ENCODE results near the gene RNF180. TPM values are rescaled to one million over a fixed set of nuclear protein-coding genes. Genes with fewer than 3 reads are reported as not detected.

Gene RNF180
- total RNA-seq, 1 donor from 2014 or later, result 14.0 TPM

DNA sequence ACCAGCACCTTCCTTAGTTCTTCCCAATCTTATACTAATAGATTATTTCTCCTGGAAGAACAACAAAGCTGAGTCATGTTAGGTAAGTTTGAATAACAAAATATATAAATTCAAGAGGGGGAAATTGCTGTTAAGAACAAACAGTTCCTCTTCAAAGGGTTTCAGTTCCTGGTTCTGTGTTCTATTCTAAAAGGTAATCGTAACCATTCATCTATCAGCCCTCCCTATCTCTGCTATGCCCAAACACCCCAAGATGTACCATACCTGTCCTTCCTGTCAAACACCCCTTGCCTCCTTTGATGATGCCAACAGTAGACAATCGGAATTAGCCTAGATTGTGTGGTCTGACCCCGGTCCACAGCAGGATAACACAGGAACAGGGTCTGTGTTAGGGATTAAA, 4.2 kb upstream of the RNF180 start:
- TF ChIP-seq POLR2A (IDR thresholded peaks at IDR 0.05), result no peak
- TF ChIP-seq POLR2AphosphoS5 (IDR thresholded peaks at IDR 0.05; ENCODE audit: insufficient read depth in 1 of 2, low read depth in 1 of 2), result no peak
- TF ChIP-seq, protein P1, sequence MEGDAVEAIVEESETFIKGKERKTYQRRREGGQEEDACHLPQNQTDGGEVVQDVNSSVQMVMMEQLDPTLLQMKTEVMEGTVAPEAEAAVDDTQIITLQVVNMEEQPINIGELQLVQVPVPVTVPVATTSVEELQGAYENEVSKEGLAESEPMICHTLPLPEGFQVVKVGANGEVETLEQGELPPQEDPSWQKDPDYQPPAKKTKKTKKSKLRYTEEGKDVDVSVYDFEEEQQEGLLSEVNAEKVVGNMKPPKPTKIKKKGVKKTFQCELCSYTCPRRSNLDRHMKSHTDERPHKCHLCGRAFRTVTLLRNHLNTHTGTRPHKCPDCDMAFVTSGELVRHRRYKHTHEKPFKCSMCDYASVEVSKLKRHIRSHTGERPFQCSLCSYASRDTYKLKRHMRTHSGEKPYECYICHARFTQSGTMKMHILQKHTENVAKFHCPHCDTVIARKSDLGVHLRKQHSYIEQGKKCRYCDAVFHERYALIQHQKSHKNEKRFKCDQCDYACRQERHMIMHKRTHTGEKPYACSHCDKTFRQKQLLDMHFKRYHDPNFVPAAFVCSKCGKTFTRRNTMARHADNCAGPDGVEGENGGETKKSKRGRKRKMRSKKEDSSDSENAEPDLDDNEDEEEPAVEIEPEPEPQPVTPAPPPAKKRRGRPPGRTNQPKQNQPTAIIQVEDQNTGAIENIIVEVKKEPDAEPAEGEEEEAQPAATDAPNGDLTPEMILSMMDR (IDR thresholded peaks at IDR 0.05), result no peak
- no peak for DNase-seq (ENCODE audit: extremely low spot score in 2 of 2)
- Histone ChIP-seq H3K4me1 (no peaks in the 10 kb centered on the region), H3K4me3 (no peak overlapping the region), H3K9me3 (no peaks in the 10 kb centered on the region), H3K36me3 (no peaks in the 10 kb centered on the region), H3K27ac (no peak overlapping the region), H3K27me3 (no peaks in the 10 kb centered on the region)
- intact Hi-C loops (cut with DNase I), result no loop called here

DNA sequence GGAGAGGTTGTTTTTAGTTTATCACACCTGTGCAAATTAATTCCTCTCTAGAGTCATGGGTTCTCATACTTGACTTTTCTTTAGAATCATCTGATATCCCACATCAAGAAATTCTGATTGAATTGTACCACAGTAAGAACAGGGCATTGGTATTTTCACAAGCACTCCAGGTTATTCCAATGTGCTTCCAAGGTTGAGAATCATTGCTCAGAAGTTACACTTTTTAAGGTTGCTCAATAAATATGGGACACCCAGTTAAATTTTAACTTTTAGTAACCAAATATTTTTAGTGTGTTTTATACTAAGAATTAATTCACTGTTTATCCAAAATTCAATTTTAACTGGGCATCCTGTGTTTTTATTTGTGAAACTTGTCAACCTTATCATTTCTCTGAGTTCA, 2.5 kb upstream of the RNF180 start:
- Histone ChIP-seq H3K27me3 (no peaks in the 10 kb centered on the region), H3K27ac (no peak overlapping the region), H3K4me1 (peaks cover 10% of the 10 kb centered on the region), H3K4me3 (no peak overlapping the region), H3K9me3 (no peaks in the 10 kb centered on the region), H3K36me3 (no peaks in the 10 kb centered on the region)
- no peak for DNase-seq (ENCODE audit: extremely low spot score in 2 of 2)
- TF ChIP-seq, protein P1 (IDR thresholded peaks at IDR 0.05), result no peak
- no peak for TF ChIP-seq POLR2A (IDR thresholded peaks at IDR 0.05)
- no peak for TF ChIP-seq POLR2AphosphoS5 (IDR thresholded peaks at IDR 0.05; ENCODE audit: insufficient read depth in 1 of 2, low read depth in 1 of 2)
- intact Hi-C loops (cut with DNase I), result no loop called here

DNA sequence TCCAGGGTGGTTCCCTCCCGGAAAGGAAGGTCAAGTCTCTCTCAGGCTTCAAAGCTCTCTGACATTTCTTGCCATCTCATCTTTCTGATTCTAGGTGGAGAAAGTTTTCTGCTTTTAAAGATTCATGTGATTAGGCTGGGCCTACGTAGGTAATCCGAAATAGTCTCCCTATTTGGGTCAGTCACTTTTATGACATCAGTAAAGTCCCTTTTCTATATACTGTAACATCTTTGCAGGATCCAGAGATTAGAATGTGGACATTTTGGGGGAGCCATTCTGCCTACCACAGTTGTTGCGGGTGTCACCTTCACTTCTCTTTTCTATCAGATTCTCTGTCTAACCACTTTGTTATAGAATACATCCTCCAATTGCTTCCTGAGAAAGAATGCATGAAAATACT, 1.9 kb upstream of the RNF180 start:
- intact Hi-C loops (cut with DNase I), result no loop called here
- H3K36me3 ChIP-seq, result no peaks in the 10 kb centered on the region
- H3K9me3 ChIP-seq, result no peaks in the 10 kb centered on the region
- H3K27me3 ChIP-seq, result no peaks in the 10 kb centered on the region
- TF ChIP-seq POLR2A (IDR thresholded peaks at IDR 0.05), result no peak
- TF ChIP-seq, protein P1 (IDR thresholded peaks at IDR 0.05), result no peak
- no peak for TF ChIP-seq POLR2AphosphoS5 (IDR thresholded peaks at IDR 0.05; ENCODE audit: insufficient read depth in 1 of 2, low read depth in 1 of 2)
- DNase-seq (ENCODE audit: extremely low spot score in 2 of 2), result no peak
- no peak overlapping the region for H3K4me3 ChIP-seq
- peaks cover 10% of the 10 kb centered on the region for H3K4me1 ChIP-seq
- H3K27ac ChIP-seq, result no peak overlapping the region

DNA sequence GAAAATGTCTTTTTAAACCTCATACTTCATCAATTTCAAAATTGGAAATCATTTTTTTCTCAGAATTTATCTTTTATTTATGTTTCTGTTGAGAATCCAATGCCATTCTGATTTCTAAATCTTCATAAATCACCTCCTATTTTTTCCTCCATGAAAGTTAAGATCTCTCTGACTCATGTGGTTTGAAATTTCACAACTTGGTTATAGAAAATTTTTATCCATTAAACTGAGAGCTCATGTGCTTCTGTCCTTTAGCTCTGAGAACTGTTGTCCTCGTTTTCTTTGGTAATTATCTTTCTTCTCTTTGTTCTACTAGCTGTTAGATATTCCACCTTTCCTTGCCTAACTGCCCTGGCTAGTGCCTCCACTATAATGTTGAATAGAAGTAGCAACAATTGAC, 1.5 kb upstream of the RNF180 start:
- intact Hi-C loops (cut with DNase I), result no loop called here

DNA sequence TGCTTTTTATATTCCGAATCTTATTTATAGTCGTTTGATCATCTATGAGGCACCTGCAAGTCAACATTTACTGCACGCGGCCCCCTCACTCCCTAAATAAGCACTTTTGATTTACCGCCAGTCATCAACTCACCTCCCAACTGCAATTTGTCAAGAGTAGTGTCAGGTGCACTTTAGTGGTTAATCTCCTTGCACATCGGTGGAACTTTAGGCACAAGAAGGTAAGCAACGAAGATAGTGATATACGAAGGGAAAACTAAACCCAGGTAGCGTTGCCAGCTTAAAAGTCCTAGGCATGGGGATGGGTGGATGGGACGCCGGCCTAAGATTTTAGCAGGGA, 513 bp upstream of the RNF180 start:
- DNase-seq (ENCODE audit: extremely low spot score in 2 of 2), result no peak
- peak overlapping the region; percentile 58 to 60 for H3K4me3 ChIP-seq
- peak overlapping the region; percentile 74 for H3K27ac ChIP-seq
- H3K4me1 ChIP-seq, result peaks cover 10% of the 10 kb centered on the region
- no peaks in the 10 kb centered on the region for H3K36me3 ChIP-seq
- no peaks in the 10 kb centered on the region for H3K27me3 ChIP-seq
- intact Hi-C loops (cut with DNase I), result no loop called here
- TF ChIP-seq, protein P1 (IDR thresholded peaks at IDR 0.05), result no peak
- TF ChIP-seq POLR2A (IDR thresholded peaks at IDR 0.05), result no peak
- no peaks in the 10 kb centered on the region for H3K9me3 ChIP-seq

More for the DNA sequence above, 1.5 kb upstream of the RNF180 start:
- DNase-seq (ENCODE audit: extremely low spot score in 2 of 2), result no peak
- Histone ChIP-seq H3K27ac (no peak overlapping the region), H3K36me3 (no peaks in the 10 kb centered on the region), H3K27me3 (no peaks in the 10 kb centered on the region), H3K9me3 (no peaks in the 10 kb centered on the region), H3K4me3 (no peak overlapping the region), H3K4me1 (peaks cover 10% of the 10 kb centered on the region)
- TF ChIP-seq POLR2AphosphoS5 (IDR thresholded peaks at IDR 0.05; ENCODE audit: insufficient read depth in 1 of 2, low read depth in 1 of 2) (no peak), POLR2A (IDR thresholded peaks at IDR 0.05) (no peak)
- TF ChIP-seq, protein P1 (IDR thresholded peaks at IDR 0.05), result no peak

Measured in vagina (tissue), 2 donors.